GM11168 (cell line): ENCODE results near the gene CABLES2.

Experiments used
- in situ Hi-C: fragments of 300-500 bp; cut with MboI; formaldehyde crosslinking; loops from one replicate; pipeline ENCODE4 v1.12.0; 2022; ENCODE audit warnings: low sequenced_read_pairs; ENCODE audit not compliant: unreplicated experiment

CABLES2 gene

DNA sequence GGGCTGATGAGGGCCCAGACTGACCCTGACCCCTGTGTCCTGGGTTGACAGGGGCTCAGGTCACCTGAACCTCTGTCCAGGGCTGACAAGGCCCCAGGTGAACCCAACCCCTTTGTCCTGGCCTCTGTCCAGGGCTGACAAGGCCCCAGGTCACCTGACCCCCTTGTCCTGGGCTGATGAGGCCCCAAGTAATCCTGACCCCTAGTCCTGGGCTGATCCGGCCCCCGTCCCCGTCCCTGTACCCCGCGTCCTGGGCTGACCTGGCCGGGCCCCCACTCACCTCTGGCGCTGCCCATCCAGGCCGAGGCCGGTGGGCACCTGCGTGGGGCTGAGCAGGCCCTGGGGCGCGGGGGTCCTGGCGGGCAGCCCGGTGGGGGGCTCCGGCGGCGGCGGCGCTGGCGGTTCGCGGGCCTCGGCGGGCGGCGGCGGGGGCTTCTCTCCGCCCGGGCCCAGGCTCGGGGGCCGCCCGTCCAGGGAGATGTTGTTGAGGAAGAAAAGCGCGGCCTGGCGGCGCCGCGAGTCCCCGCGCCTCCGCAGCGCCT, 379 bp downstream of the CABLES2 start:
- in situ Hi-C loops = no loop called here

GRCh38 chr20:62405981-62406513, 1.0 kb downstream of the CABLES2 start:
- in situ Hi-C loops = no loop called here

- in situ Hi-C loops = no loop called here
Observed at GRCh38 chr20:62405108-62405980, 1.7 kb downstream of the CABLES2 start.

GRCh38 chr20:62404761-62405107, 2.4 kb downstream of the CABLES2 start:
- in situ Hi-C loops = no loop called here

- in situ Hi-C loops = no loop called here
Observed at GRCh38 chr20:62404112-62404665, 2.9 kb downstream of the CABLES2 start.

- in situ Hi-C loops = no loop called here
Observed at GRCh38 chr20:62403331-62403730, 3.8 kb downstream of the CABLES2 start.

GRCh38 chr20:62402456-62403150, 4.5 kb downstream of the CABLES2 start:
- in situ Hi-C loops = no loop called here

- in situ Hi-C loops = no loop called here
Observed at GRCh38 chr20:62401331-62401779, 5.7 kb downstream of the CABLES2 start.

GRCh38 chr20:62400541-62400940, 6.5 kb downstream of the CABLES2 start:
- in situ Hi-C loops = no loop called here

- in situ Hi-C loops = no loop called here
Observed at GRCh38 chr20:62400021-62400420, 7.1 kb downstream of the CABLES2 start.

- in situ Hi-C loops = loop anchor here (25.0 kb wide), 1 partner anchor 386 kb away; no protein-coding TSS in a partner anchor
Observed at GRCh38 chr20:62398120-62398821, 8.8 kb downstream of the CABLES2 start.

DNA sequence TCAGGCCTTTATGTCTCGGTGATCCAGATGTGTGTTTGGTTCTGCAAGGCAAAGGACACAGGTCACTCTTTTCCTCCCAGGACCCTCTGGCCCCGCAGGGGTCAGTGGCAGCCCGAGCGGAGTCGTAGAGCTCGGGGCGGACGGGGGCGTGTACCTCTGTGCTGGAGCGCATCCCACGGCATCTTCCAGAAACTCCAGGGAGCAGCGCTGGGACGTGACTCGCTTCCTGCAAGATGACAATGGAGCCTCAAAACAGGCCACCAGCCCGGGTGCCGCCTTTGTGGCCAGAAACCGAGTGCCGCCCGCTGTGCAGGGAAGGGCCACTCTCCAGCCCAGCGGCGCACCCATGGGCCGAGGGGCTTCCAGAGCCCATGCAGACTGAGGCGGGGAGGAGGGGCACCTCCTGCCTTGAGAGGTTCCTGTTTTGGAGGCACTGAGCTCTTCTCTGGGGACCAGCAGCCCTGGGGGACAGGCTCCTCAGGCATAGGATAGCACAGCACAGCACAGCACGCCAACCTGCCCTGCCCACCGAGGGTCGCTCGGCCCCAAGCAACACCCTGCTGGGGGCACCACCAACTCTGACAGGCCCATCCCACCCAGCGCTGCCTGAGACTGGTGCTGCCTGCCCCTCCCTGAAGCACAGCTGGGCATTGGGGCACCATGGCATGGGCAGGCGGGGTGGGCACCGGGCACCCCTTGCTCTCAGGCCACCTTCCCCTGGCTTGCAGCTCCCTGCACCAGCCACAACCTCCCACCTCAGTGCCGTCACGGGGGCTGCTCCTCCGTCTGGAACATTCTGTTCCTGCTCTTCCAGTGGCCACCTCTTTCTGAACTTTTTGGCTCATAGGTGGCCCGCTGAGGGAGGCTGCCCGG, 10.5 kb downstream of the CABLES2 start:
- in situ Hi-C loops = loop anchor here (25.0 kb wide), 1 partner anchor 384 kb away; no protein-coding TSS in a partner anchor

DNA sequence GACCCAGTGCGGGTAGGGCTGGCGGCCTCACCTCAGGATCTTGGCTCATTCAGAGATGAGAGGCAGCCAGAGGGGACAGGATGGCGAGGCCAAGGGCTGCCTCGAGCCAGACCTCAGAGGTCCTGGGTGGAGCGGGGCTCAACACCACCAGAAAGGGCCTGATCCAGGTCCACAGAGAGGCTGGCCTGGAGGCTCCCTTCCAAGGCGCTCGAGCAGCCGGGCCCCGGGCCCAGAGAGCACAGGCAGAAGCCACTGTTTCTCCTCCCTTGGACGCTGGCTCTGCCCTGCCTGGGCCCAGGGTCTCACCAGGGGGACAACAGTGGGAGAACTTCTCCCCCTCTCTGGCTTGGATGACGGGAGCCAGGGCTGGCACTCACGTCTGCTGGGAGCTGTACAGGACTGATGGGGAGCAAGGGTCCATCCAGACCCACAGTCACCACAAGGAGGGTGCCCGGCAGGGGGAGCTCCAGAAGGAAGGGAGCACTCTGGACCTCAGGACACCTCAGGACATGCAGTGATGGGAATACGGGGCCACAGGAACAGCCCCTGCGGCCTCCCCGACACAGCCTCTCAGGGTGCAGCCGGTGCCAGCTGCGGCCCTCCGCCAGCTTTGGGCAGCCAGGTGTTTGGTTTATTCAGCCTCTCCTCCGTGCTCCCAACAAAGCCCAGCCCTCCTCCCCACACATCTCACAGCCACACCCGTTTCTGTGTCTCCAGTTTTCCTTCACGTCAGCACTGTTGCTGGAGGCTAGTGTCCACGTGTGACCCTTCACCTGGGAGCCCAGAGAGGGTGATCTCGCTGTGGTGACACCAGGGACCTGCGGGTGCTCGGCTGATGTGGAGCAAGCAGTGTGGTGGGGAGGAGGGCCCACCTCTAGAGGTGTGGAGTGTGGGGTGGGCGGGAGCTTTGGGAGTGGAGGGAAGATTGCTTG, 11.5 kb downstream of the CABLES2 start:
- in situ Hi-C loops = loop anchor here (25.0 kb wide), 1 partner anchor 383 kb away; no protein-coding TSS in a partner anchor

GRCh38 chr20:62394248-62395245, 12.5 kb downstream of the CABLES2 start:
- in situ Hi-C loops = loop anchor here (25.0 kb wide), 1 partner anchor 382 kb away; no protein-coding TSS in a partner anchor

GRCh38 chr20:62393830-62394229, 13.3 kb downstream of the CABLES2 start:
- in situ Hi-C loops = loop anchor here (25.0 kb wide), 1 partner anchor 382 kb away; no protein-coding TSS in a partner anchor

GRCh38 chr20:62393335-62393665, 13.8 kb downstream of the CABLES2 start:
- in situ Hi-C loops = loop anchor here (25.0 kb wide), 1 partner anchor 381 kb away; no protein-coding TSS in a partner anchor
